GM12878 (cell line): ENCODE data around the gene KRT80. TPM values are rescaled to one million over a fixed set of nuclear protein-coding genes. Genes with fewer than 3 reads are reported as not detected.

Experiments used
- ATAC-seq: fragments of 200-7000 bp; cut with Tn5 transposase; 3 replicates; pipeline ENCODE4 v1.9.1; 2020; ENCODE audit warnings: mild to moderate bottlenecking, moderate library complexity
- BruUV-seq: library from RNA; stranded (reverse); fragments of 400-500 nt; replicated peaks from 2 replicates; lab custom pipeline; 2021; lab: Mats Ljungman, UMichigan
- CTCF ChIA-PET: fragments of 300-600 bp; sonication (Branson Sonifier 250); formaldehyde crosslinking; extraction: SDS; loops from one replicate; lab custom pipeline; 2021; ENCODE audit warnings: inconsistent platforms; lab: Yijun Ruan, JAX
- POLR2A ChIA-PET: fragments of 350-600 bp; formaldehyde crosslinking; extraction: SDS; loops from one replicate; lab custom pipeline; 2021; ENCODE audit warnings: inconsistent platforms; lab: Charles Lee
- RAD21 ChIA-PET: fragments of 300-600 bp; sonication (Branson Sonifier 250); formaldehyde crosslinking; loops from one replicate; lab custom pipeline; 2023; ENCODE audit warnings: antibody characterized with exemption; ENCODE audit not compliant: unreplicated experiment; lab: Charles Lee
- SMC1A ChIA-PET: fragments of 300-600 bp; sonication (Branson Sonifier 250); formaldehyde crosslinking; loops from one replicate; lab custom pipeline; 2023; ENCODE audit not compliant: unreplicated experiment, uncharacterized antibody; lab: Charles Lee
- DNase-seq: peaks from one replicate; pipeline ENCODE4 v3.0.0-alpha.2; 2011; ENCODE audit warnings: low read depth, low spot score
- FAIRE-seq: peaks from 3 replicates; lab custom pipeline; 2011; peaks lifted over from hg19 to GRCh38; lab: Jason Lieb, UNC
- H2AFZ ChIP-seq: 2 replicates; pipeline ENCODE4 v1.6.0; 2011; ENCODE audit warnings: low read depth, low read length, control low read depth; ENCODE audit not compliant: control insufficient read depth
- H3K27ac ChIP-seq: 2 replicates; pipeline ENCODE4 v1.5.1; 2011; ENCODE audit warnings: control low read depth; ENCODE audit not compliant: control insufficient read depth, insufficient read depth
- H3K27me3 ChIP-seq, 2 experiments: replicated peaks in 1 of 2; 2 replicates each; pipeline versions ENCODE4 v1.6.0 to v1.6.1; 2011; ENCODE audit warnings: low read length in 1 of 2; ENCODE audit not compliant: control insufficient read depth in 2 of 2, insufficient read depth in 2 of 2
- H3K36me3 ChIP-seq, 2 experiments: 2 replicates each; pipeline ENCODE4 v1.5.1; 2011; ENCODE audit warnings: low read length in 1 of 2; ENCODE audit not compliant: control insufficient read depth in 2 of 2, insufficient read depth in 2 of 2
- H3K4me1 ChIP-seq: 2 replicates; pipeline ENCODE4 v1.6.1; 2011; ENCODE audit warnings: mild to moderate bottlenecking, low read length, moderate library complexity, mixed read lengths; ENCODE audit not compliant: control insufficient read depth, insufficient read depth
- H3K4me2 ChIP-seq: 2 replicates; pipeline ENCODE4 v1.6.0; 2011; ENCODE audit warnings: control low read depth; ENCODE audit not compliant: control insufficient read depth, insufficient read depth
- H3K4me3 ChIP-seq: fragments of 200-600 bp; sonication (generic); 2 replicates; pipeline ENCODE4 v1.5.1; 2016
- H3K79me2 ChIP-seq: 2 replicates; pipeline ENCODE4 v1.6.0; 2011; ENCODE audit warnings: low read length; ENCODE audit not compliant: control insufficient read depth, insufficient read depth
- H3K9ac ChIP-seq: 2 replicates; pipeline ENCODE4 v1.8.0; 2011; ENCODE audit warnings: low read length, control low read depth, mixed read lengths; ENCODE audit not compliant: control insufficient read depth, insufficient read depth
- H3K9me3 ChIP-seq: replicated peaks from 3 replicates; pipeline ENCODE4 v1.5.1; 2011; ENCODE audit warnings: mild to moderate bottlenecking, low read length; ENCODE audit not compliant: control insufficient read depth, insufficient read depth
- H4K20me1 ChIP-seq: 2 replicates; pipeline ENCODE4 v1.6.0; 2011; ENCODE audit not compliant: control insufficient read depth, insufficient read depth
- BMI1 ChIP-seq: fragments of 450-650 bp; IDR thresholded peaks from 2 replicates; pipeline ENCODE4 v1.6.1; 2016; ENCODE audit warnings: mild to moderate bottlenecking, moderate library complexity, borderline replicate concordance
- CBFB ChIP-seq: IDR thresholded peaks from 2 replicates; pipeline ENCODE4 v1.6.1; 2016; ENCODE audit warnings: antibody characterized with exemption, low read depth
- CREM ChIP-seq: IDR thresholded peaks from 2 replicates; pipeline ENCODE4 v1.6.1; 2014; ENCODE audit warnings: antibody characterized with exemption, low read depth
- ESRRA ChIP-seq: IDR thresholded peaks from 2 replicates; pipeline ENCODE4 v1.6.1; 2012; ENCODE audit warnings: mild to moderate bottlenecking, low read length, improper control_type of control experiment
- MAX ChIP-seq: IDR thresholded peaks from 2 replicates; pipeline ENCODE4 v1.6.1; 2012; ENCODE audit warnings: low read depth, low read length, improper control_type of control experiment
- MEF2A ChIP-seq: IDR thresholded peaks from 2 replicates; pipeline ENCODE4 v1.6.1; 2011; ENCODE audit warnings: low read depth, mild to moderate bottlenecking, low read length, moderate library complexity; ENCODE audit not compliant: insufficient read depth
- MEF2B ChIP-seq: fragments of 450-650 bp; IDR thresholded peaks from 2 replicates; pipeline ENCODE4 v1.6.1; 2018; ENCODE audit warnings: mild to moderate bottlenecking, moderate library complexity; ENCODE audit not compliant: partially characterized antibody, poor library complexity, severe bottlenecking
- PRDM15 ChIP-seq: fragments of 450-650 bp; formaldehyde crosslinking; IDR thresholded peaks from 2 replicates; pipeline ENCODE4 v1.4.0; 2020; ENCODE audit warnings: mild to moderate bottlenecking, moderate library complexity
- TARDBP ChIP-seq: IDR thresholded peaks from 2 replicates; pipeline ENCODE4 v1.6.1; 2016; ENCODE audit warnings: borderline replicate concordance
- ZBTB40 ChIP-seq: fragments of 450-650 bp; IDR thresholded peaks from 2 replicates; pipeline ENCODE4 v1.6.1; 2016; ENCODE audit warnings: mild to moderate bottlenecking, moderate library complexity, borderline replicate concordance
- ZNF622 ChIP-seq: fragments of 450-650 bp; IDR thresholded peaks from 2 replicates; pipeline ENCODE4 v1.6.1; 2017; ENCODE audit warnings: mild to moderate bottlenecking, inconsistent platforms
- WGBS: methylation state at CpG from one replicate; pipeline ENCODE4 v1.1.6; 2016; ENCODE audit warnings: low lambda C conversion rate; ENCODE audit not compliant: insufficient replicate concordance, insufficient coverage; ENCODE audit errors: missing lambda C conversion rate; 5-methylcytosine and 5-hydroxymethylcytosine counted together
- in situ Hi-C: fragments of 300-500 bp; cut with MboI; formaldehyde crosslinking; loops from 9 replicates; pipeline ENCODE4 v1.14.3; 2018; ENCODE audit warnings: mixed read lengths
- intact Hi-C: fragments of 100-400 bp; cut with micrococcal nuclease; formaldehyde crosslinking; loops from one replicate; pipeline ENCODE4 v1.14.2; 2022; ENCODE audit not compliant: unreplicated experiment
- polyA plus RNA-seq, 11 experiments: library from polyadenylated mRNA; depleted of rRNA in 4 of 11; unstranded in 6 of 11; stranded (reverse) in 5 of 11; fragments of >200 nt; fragmentation: Nextera tagmentation in 4 of 11; fragmentation: Illumina TruSeq in 1 of 11; extraction: Ambion mirVana in 4 of 11; extraction: Trizol in 1 of 11; gene quantifications; 1 replicate in 1 of 11; 2 replicates in 10 of 11; pipeline versions ENCODE4 v1.2.1 to v1.2.3, GENCODE V29; 2011 to 2016; ENCODE audit warnings: inconsistent platforms in 2 of 11, missing spikeins in 2 of 11, low read depth in 1 of 11
- total RNA-seq, 4 experiments: library from RNA; depleted of rRNA in 3 of 4; stranded (reverse); fragments of >200 nt in 3 of 4; fragmentation: Illumina TruSeq in 1 of 4; extraction: Trizol in 1 of 4; gene quantifications; 2 replicates each; pipeline versions ENCODE4 v1.2.1 to v1.2.3, GENCODE V29; 2013 to 2021

Gene KRT80
- total and polyA plus RNA-seq, 10 of the 15 experiments (the other 5 are each of a cell fraction or from before 2014, with no cell fraction given) = 0.01 TPM; not detected in 9

- TF ChIP-seq CBFB = no peak
- TF ChIP-seq TARDBP = no peak
- no peak for TF ChIP-seq MEF2A
- no peak for TF ChIP-seq ESRRA
- no peak for TF ChIP-seq CREM
- no peak for TF ChIP-seq MEF2B
- TF ChIP-seq BMI1 = no peak
- TF ChIP-seq, all 136 proteins: peak for 0
Measured at GRCh38 chr12:52149651-52150241, 42.1 kb downstream of the KRT80 start (continued).

GRCh38 chr12:52149182-52149641 is 42.6 kb downstream of the KRT80 start:
- no peak overlapping the region for H3K9ac ChIP-seq
- no peak overlapping the region for H3K4me3 ChIP-seq
- ChIA-PET CTCF (interaction anchor here (0.6 to 2.1 kb wide), 4 partner anchors 124 to 731 kb away, joined by 3 to 6 read pairs (median 4); no protein-coding TSS in a partner anchor), POLR2A (no interaction called here), RAD21 (interaction anchor here (1.1 kb wide), 1 partner anchor 25 kb away, joined by 3 read pairs; no protein-coding TSS in a partner anchor), SMC1A (no interaction called here)
- ATAC-seq (no peak), FAIRE-seq (no peak), DNase-seq (no peak)
- no peak overlapping the region for H3K27ac ChIP-seq
- no peak overlapping the region for H2AFZ ChIP-seq
- H3K9me3 ChIP-seq = no peaks in the 10 kb centered on the region
- WGBS = 26% methylated on average over 6 of the region's 6 CpGs
- H3K27me3 ChIP-seq = no peaks in the 10 kb centered on the region; a peak in 2 of 4 replicates
- intact Hi-C loops = no loop called here
- in situ Hi-C loops = loop anchor here (5.0 kb wide), 1 partner anchor 838 kb away; no protein-coding TSS in a partner anchor
- H3K36me3 ChIP-seq = no peaks in the 10 kb centered on the region
- H4K20me1 ChIP-seq = no peaks in the 10 kb centered on the region
- H3K4me2 ChIP-seq = no peak overlapping the region
- H3K79me2 ChIP-seq = no peaks in the 10 kb centered on the region
- H3K4me1 ChIP-seq = no peaks in the 10 kb centered on the region
- BruUV-seq = no TSS peak
- TF ChIP-seq MEF2B = no peak
- no peak for TF ChIP-seq ZBTB40
- TF ChIP-seq ZNF622 = no peak
- TF ChIP-seq PRDM15 (CRISPR knock-in tag) = no peak
- no peak for TF ChIP-seq MAX
